ENCODE results near the gene COIL.

- no peak for TF ChIP-seq CTCF (IDR thresholded peaks at IDR 0.05)
- no peak for TF ChIP-seq POLR2A (IDR thresholded peaks at IDR 0.05)
Measured at GRCh38 chr17:56933151-56933745, 27.6 kb downstream of the COIL start.

All from uterus (tissue), 2 donors.